MG63 (cell line): Measurements from ENCODE around the gene AP5Z1. TPM values are rescaled to one million over a fixed set of nuclear protein-coding genes. Genes with fewer than 3 reads are reported as not detected.

ENCODE experiments used
- DNase-seq: peaks from one replicate; pipeline ENCODE4 v3.0.0-alpha.2; 2020
- H3K27me3 ChIP-seq: fragments of 250-450 bp; sonication (Bioruptor Pico); 2 replicates; pipeline ENCODE4 v1.5.1; 2020; ENCODE audit warnings: mild to moderate bottlenecking, moderate library complexity
- H3K36me3 ChIP-seq: fragments of 250-450 bp; sonication (Bioruptor Pico); 2 replicates; pipeline ENCODE4 v1.5.1; 2020; ENCODE audit warnings: mild to moderate bottlenecking, moderate library complexity
- H3K4me3 ChIP-seq: fragments of 250-450 bp; sonication (Bioruptor Pico); 2 replicates; pipeline ENCODE4 v1.5.1; 2020; ENCODE audit warnings: mild to moderate bottlenecking, moderate library complexity
- H3K9me3 ChIP-seq: fragments of 250-450 bp; sonication (Bioruptor Pico); 2 replicates; pipeline ENCODE4 v1.5.1; 2020; ENCODE audit warnings: mild to moderate bottlenecking, moderate library complexity
- total RNA-seq: library from RNA; depleted of rRNA; stranded (reverse); fragments of >200 nt; shearing (Covaris generic); gene quantifications from 2 replicates; pipeline ENCODE4 v1.2.3, GENCODE V29; 2014; ENCODE audit warnings: low replicate concordance

AP5Z1 gene
- total RNA-seq, 1 experiment from 2014 or later: 23.0 TPM

- Histone ChIP-seq H3K27me3 (no peaks in the 10 kb centered on the region), H3K4me3 (no peak overlapping the region), H3K36me3 (peaks cover 55% of the 10 kb centered on the region), H3K9me3 (no peaks in the 10 kb centered on the region)
- no peak for DNase-seq
These were observed 14.5 kb upstream of the AP5Z1 start for GRCh38 chr7:4760952-4761351.

GRCh38 chr7:4762121-4763055 lies 13.0 kb upstream of the AP5Z1 start:
- DNase-seq: no peak
- H3K36me3 ChIP-seq: peaks cover 56% of the 10 kb centered on the region

DNA sequence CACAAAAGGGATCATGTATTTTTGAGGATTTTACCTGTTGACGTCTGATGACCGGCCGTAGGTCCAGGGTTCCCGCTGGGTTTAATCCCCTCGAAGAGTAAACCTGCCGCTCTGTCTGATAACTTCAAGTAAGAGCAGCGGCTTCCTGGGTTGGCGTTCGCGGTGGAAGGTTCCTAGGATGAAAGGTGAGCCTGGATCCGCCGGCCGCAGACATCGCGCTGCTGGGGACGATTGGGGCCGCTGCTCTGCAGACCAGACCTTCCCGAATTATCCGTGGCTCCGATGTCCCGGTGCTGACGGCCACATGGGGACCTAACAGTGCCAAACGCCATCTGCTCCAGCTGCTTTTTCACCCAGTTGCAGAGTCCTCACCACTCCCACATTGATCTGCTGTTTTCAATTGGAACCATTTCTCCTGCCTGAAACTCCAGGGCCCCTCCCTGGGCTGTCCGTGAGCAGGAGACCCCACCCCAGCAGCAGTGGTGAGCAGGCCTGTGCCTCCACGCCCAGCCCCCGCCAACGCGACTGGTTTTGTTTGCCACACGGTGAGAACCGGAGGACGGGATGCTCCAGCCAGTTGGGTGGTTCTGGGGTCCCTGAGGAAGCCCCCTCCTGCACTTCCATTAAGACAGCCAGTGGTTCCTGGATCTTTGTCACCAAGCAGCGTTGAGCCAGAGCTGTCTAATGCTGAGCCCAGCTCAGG lies 12.2 kb upstream of the AP5Z1 start:
- H3K36me3 ChIP-seq: peaks cover 56% of the 10 kb centered on the region
- no peak for DNase-seq
- no peaks in the 10 kb centered on the region for H3K27me3 ChIP-seq
- no peaks in the 10 kb centered on the region for H3K9me3 ChIP-seq
- no peak overlapping the region for H3K4me3 ChIP-seq

More at GRCh38 chr7:4762121-4763055, 13.0 kb upstream of the AP5Z1 start:
- H3K27me3 ChIP-seq: no peaks in the 10 kb centered on the region
- no peak overlapping the region for H3K4me3 ChIP-seq
- no peaks in the 10 kb centered on the region for H3K9me3 ChIP-seq

DNA sequence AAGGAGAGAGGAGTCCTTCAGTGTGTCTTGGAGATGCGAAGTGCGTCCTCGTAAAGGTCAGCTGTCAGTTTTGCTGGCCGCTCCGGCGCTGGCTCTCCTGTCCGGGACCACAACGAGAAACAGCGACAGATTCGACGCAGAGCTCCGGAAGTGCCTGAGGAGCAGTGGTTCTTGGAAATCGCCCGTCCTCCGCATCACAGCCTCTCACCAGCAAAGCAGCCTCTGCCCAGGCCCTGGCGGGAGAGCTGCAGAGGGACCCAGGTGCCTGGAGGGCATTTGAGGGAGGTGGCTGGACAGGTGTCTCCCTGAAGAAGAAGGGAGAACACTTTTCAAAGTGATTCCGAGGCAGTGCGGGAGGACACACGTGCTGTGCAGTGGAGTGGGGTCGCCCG lies 11.6 kb upstream of the AP5Z1 start:
- no peak for DNase-seq
- H3K9me3 ChIP-seq: no peaks in the 10 kb centered on the region
- no peaks in the 10 kb centered on the region for H3K27me3 ChIP-seq
- peaks cover 52% of the 10 kb centered on the region for H3K36me3 ChIP-seq
- no peak overlapping the region for H3K4me3 ChIP-seq

GRCh38 chr7:4764402-4765007 lies 10.9 kb upstream of the AP5Z1 start:
- H3K36me3 ChIP-seq: peaks cover 51% of the 10 kb centered on the region
- DNase-seq: no peak

DNA sequence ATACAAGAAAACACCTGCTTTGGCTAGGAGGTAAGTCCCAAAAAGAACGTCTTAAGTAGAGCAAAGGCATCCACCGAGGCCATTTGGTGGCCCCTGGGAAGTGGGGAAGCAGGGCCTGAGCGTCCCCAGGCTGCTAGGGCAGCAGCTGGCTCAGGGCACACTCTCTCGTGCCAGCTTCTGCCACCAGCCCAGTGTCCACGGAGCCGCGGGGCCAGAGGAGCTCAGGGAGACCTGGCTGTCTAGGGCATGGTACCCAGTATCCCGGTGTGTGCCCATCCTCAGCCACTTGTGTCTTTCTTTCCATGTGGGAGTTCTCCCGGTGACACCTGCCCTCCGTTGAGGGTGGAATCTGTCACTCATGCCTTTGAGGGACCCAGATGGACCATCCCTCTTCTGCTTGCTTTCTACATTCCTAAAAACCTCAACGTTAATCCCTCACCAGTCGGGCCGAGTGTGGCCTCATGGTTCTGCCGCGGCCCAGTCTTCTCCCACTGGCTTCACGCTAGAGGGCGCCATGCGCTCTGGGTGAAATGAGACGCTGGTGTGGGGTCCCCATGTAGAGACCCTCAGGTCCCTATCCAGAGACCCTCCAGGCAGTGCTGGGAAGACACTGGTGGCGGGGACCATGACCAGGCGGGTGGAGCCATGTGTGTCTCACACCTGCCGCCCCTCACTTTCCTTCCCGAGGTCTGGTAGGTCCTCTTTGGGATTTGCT lies 9.5 kb upstream of the AP5Z1 start:
- no peak overlapping the region for H3K4me3 ChIP-seq
- no peak for DNase-seq
- peaks cover 42% of the 10 kb centered on the region for H3K36me3 ChIP-seq
- H3K27me3 ChIP-seq: no peaks in the 10 kb centered on the region
- H3K9me3 ChIP-seq: no peaks in the 10 kb centered on the region

More at GRCh38 chr7:4764402-4765007, 10.9 kb upstream of the AP5Z1 start:
- no peaks in the 10 kb centered on the region for H3K9me3 ChIP-seq
- no peak overlapping the region for H3K4me3 ChIP-seq
- no peaks in the 10 kb centered on the region for H3K27me3 ChIP-seq

- H3K9me3 ChIP-seq: no peaks in the 10 kb centered on the region
- peaks cover 36% of the 10 kb centered on the region for H3K36me3 ChIP-seq
- DNase-seq: no peak
- no peaks in the 10 kb centered on the region for H3K27me3 ChIP-seq
- no peak overlapping the region for H3K4me3 ChIP-seq
These were observed 8.5 kb upstream of the AP5Z1 start for GRCh38 chr7:4766666-4767519.

DNA sequence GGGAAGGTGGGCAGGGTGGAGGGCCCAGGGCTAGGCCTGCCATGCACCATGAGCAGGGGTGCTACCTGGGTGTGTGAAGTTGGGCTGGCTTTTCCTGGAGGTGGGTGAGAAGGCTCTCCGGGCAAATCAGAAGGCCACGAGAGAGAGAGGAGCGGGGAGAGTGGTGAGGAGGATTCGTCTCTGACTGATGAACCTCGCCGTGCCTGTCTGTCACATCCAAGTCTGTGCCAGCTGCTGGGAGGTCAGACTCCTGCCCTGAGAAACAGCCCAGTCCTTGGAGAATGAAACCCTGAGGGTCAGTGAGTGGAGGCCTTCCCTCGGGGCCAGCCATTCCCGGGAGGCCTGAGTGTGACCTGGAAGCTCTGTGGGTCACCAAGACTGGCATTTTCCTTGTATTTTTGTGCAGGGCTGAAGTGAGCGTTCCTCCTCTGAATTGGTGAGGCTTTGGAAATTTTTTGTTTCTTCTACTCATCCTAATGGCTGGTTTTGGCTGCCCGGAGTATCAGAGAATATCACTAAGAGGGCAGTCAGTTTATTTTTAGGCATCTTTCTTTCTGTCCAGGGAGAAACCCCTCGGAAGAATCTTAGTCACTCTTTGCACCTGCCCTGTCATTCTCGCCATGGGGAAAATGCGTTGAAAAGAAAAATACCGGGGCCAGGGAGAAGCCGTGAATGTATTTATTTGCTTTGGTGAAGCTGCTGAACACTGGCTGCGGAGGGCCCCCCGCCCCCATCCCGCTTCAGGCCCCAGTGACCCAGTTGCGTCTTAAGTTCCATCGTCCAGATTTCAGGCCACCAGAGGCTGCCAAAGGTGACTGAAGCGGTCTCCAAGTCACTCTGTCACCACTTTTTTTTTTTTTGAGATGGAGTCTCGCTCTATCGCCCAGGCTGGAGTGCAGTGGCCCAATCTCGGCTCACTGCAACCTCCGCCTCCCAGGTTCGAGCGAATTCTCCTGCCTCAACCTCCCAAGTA lies 6.5 kb upstream of the AP5Z1 start:
- no peaks in the 10 kb centered on the region for H3K27me3 ChIP-seq
- H3K36me3 ChIP-seq: peaks cover 17% of the 10 kb centered on the region
- no peak for DNase-seq
- H3K4me3 ChIP-seq: no peak overlapping the region
- no peaks in the 10 kb centered on the region for H3K9me3 ChIP-seq

DNA sequence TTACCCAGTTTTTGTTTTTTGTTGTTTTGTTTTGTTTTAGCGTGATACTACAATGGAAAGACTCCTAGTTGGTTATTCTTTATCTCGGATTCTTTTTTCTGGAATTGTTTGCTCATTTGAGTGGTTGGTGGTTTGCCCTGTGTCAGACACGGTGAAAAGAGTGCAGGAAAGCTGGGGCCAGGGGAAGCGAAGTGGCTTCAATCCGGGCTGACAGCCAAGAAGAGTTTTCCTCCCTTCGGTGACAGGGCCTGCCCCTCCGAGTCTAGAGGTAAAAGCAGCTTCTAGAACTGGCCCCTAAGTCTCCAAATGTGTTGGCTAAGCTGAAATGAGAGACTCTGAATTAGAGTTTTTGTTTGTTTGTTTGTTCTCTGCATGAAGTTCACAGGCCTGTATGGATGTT lies 5.7 kb upstream of the AP5Z1 start:
- DNase-seq: no peak
- H3K27me3 ChIP-seq: no peaks in the 10 kb centered on the region
- H3K36me3 ChIP-seq: peaks cover 16% of the 10 kb centered on the region; the same call in 1 of the 2 replicates
- H3K4me3 ChIP-seq: no peak overlapping the region
- no peaks in the 10 kb centered on the region for H3K9me3 ChIP-seq

DNA sequence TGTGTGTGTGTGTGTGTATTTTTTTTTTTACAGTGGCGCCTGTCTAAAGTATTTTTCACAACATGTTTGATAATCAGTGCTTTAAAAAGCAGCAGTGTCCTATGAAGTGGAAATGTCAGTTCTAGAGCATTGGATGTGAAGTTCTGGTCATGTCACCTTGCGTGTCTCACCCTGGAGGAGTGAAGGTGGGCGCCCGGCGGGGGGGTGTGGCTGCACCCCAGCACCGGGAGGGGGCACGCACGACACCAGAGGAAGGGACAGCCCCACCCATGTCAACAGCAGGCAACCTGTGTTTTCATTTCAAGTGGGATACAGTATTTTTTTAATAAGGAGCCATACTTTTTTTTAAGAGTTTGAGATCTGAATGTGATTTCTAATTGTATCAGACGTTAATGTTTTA lies 4.5 kb upstream of the AP5Z1 start:
- H3K9me3 ChIP-seq: no peaks in the 10 kb centered on the region
- H3K4me3 ChIP-seq: no peak overlapping the region
- DNase-seq: no peak
- H3K36me3 ChIP-seq: peaks cover 9% of the 10 kb centered on the region; the same call in 1 of the 2 replicates
- H3K27me3 ChIP-seq: no peaks in the 10 kb centered on the region

- H3K4me3 ChIP-seq: no peak overlapping the region
- no peak for DNase-seq
- H3K27me3 ChIP-seq: no peaks in the 10 kb centered on the region
- H3K9me3 ChIP-seq: no peaks in the 10 kb centered on the region
- H3K36me3 ChIP-seq: peaks cover 5% of the 10 kb centered on the region; the same call in 1 of the 2 replicates
These were observed 3.7 kb upstream of the AP5Z1 start for GRCh38 chr7:4771737-4772136.

DNA sequence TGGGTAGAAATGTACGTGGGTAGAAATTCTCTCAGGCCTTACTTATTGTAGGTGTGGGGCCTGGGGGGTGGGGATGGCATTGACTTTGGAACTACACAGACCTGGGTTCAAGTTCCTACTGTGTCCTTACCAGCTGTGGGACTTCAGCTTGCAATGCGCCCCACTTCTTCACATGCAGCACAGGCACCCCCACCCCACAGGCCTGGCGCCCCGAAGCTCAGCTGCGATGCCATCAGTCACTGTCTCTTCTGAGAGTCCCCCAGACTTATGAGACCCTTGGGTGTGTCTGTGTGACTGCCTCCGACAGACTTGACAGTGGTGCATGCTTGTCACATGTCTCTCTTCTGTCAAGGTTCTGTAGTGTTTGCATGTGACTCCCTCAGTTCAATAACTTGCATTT lies 3.1 kb upstream of the AP5Z1 start:
- Histone ChIP-seq H3K9me3 (no peaks in the 10 kb centered on the region), H3K36me3 (peaks cover under 1% of the 10 kb centered on the region; the same call in 1 of the 2 replicates), H3K27me3 (no peaks in the 10 kb centered on the region), H3K4me3 (no peak overlapping the region)
- DNase-seq: no peak

DNA sequence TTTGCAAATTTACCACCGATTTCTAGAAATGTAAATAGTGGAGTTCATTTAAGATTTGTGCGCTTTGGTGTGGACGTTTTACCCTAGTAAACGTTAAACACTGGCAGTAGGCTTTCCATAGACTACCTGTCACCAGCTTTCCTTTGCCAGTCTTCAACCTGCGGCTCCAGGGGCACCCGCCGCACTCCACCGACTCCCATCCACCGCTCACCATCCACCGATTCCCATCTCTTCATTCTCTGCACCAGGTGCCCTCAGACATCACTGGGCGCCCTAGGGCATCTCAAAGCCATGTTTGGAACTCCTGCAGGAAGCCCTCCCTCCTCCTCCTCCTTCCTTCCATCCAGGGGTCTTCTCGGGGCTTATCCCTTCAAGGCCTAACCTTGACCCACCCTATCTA lies 1.4 kb upstream of the AP5Z1 start:
- DNase-seq: no peak
- H3K27me3 ChIP-seq: no peaks in the 10 kb centered on the region

DNA sequence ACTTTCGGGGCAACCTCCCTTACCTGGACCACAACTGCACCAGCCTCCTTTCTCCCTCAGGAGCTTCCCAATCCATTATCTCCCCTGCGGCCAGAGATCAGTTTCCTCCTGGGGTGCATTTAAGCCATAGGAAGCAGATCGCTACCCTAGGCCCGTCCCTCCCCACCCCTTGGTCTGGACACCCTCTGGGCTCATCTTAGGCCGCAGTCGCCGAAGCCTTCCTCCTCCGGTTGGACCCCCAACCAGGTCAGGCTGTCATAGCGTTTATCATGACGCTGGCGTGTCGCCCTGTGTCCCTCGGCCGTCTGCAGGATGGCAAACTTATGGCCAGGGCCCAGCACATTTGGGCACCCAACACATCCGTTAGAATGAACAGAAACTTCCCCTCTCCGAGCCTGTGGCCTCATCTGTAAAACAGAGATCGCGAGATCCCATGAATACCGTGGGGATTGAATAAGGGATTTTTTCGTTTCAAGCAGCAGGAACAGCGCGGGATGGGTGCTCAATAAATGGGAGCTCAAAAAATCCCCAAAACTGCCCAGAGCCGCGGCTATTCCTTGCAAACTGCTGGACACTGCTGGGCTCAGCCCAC lies 669 bp upstream of the AP5Z1 start:
- Histone ChIP-seq H3K9me3 (no peaks in the 10 kb centered on the region), H3K27me3 (no peaks in the 10 kb centered on the region), H3K4me3 (peak overlapping the region; percentile 99), H3K36me3 (peaks cover 3% of the 10 kb centered on the region; the same call in 1 of the 2 replicates)
- peak; percentile 26 for DNase-seq

More for the DNA sequence above, 1.4 kb upstream of the AP5Z1 start:
- Histone ChIP-seq H3K36me3 (peaks cover 3% of the 10 kb centered on the region; the same call in 1 of the 2 replicates), H3K9me3 (no peaks in the 10 kb centered on the region), H3K4me3 (no peak overlapping the region)
